ENCODE measurements around the gene AQP3.
A peak's percentile ranks its signal among the peaks of the same experiment; 100 is the strongest.

The AQP3 gene

DNA sequence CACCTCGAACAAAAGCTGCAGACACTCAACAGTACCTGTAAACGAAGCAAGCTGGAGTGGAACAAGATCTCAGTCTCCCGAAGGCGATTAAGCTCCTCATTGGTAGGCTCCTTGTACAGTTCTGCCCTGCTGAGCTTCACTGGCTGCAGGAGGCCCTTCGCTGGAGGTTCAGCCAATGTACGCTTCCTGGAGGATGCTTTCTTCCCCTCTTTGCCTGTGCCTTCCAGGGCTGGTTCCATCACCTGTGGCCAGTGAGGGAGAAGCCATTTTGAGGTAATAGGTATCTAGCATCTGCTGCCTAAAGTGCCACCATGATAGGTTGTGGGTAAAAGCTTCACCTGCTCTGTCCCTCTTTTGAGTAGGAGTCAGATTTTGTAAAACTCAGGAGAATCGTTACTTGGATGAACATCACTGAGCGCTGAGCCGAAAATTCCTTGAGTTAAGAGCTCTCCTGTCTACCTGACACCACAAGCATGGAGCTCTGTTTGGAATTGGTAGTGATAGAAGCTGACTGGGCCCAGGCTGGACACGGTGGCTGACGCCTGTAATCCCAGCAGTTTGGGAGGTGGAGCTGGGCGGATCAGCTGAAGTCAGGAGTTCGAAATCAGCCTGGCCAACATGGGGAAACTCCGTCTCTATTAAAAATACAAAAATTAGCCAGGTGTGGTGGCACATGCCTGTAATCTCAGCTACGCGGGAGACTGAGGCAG lies 24.9 kb upstream of the AQP3 start:
- Histone ChIP-seq H3K9me3 (ENCODE audit: severe bottlenecking) (no peaks in the 10 kb centered on the region), H3K4me3 (ENCODE audit: severe bottlenecking) (no peak overlapping the region), H3K4me1 (ENCODE audit: insufficient read depth, poor library complexity, severe bottlenecking) (peaks cover 9% of the 10 kb centered on the region), H3K27ac (ENCODE audit: poor library complexity, severe bottlenecking) (peak overlapping the region; percentile 48), H3K36me3 (ENCODE audit: low read depth) (peaks cover 52% of the 10 kb centered on the region), H3K27me3 (ENCODE audit: insufficient read depth, poor library complexity, severe bottlenecking) (no peaks in the 10 kb centered on the region)
- TF ChIP-seq, protein P1, sequence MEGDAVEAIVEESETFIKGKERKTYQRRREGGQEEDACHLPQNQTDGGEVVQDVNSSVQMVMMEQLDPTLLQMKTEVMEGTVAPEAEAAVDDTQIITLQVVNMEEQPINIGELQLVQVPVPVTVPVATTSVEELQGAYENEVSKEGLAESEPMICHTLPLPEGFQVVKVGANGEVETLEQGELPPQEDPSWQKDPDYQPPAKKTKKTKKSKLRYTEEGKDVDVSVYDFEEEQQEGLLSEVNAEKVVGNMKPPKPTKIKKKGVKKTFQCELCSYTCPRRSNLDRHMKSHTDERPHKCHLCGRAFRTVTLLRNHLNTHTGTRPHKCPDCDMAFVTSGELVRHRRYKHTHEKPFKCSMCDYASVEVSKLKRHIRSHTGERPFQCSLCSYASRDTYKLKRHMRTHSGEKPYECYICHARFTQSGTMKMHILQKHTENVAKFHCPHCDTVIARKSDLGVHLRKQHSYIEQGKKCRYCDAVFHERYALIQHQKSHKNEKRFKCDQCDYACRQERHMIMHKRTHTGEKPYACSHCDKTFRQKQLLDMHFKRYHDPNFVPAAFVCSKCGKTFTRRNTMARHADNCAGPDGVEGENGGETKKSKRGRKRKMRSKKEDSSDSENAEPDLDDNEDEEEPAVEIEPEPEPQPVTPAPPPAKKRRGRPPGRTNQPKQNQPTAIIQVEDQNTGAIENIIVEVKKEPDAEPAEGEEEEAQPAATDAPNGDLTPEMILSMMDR (IDR thresholded peaks at IDR 0.05; ENCODE audit: poor library complexity, severe bottlenecking): no peak
- ATAC-seq (ENCODE audit: low read depth) (no peak), DNase-seq (ENCODE audit: low spot score) (no peak)

DNA sequence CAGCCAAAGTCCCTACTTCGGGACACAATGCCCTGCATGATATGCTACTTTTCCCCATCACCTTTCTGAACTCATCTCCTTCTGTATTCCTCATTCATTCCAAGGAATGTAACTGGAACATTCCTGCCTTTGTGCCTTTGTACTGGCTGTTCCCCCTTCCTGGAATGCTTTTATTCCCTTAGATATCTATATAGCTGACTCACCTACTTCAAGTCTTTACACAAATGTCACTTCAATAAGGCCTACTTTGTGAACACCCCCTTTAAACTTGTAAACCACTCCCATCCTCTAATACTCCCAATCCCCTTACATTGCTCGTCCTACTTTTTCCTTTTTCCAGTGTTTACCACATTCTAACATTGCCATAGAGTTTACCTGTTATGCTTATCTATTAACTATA lies 24.0 kb upstream of the AQP3 start:
- H3K9me3 ChIP-seq (ENCODE audit: severe bottlenecking): no peaks in the 10 kb centered on the region
- ATAC-seq (ENCODE audit: low read depth) (no peak), DNase-seq (ENCODE audit: low spot score) (no peak)
- peaks cover 9% of the 10 kb centered on the region for H3K4me1 ChIP-seq (ENCODE audit: insufficient read depth, poor library complexity, severe bottlenecking)
- TF ChIP-seq, protein P1 (IDR thresholded peaks at IDR 0.05; ENCODE audit: poor library complexity, severe bottlenecking): no peak
- no peak overlapping the region for H3K4me3 ChIP-seq (ENCODE audit: severe bottlenecking)
- H3K27me3 ChIP-seq (ENCODE audit: insufficient read depth, poor library complexity, severe bottlenecking): no peaks in the 10 kb centered on the region
- H3K27ac ChIP-seq (ENCODE audit: poor library complexity, severe bottlenecking): peak overlapping the region; percentile 48
- peaks cover 62% of the 10 kb centered on the region for H3K36me3 ChIP-seq (ENCODE audit: low read depth)

DNA sequence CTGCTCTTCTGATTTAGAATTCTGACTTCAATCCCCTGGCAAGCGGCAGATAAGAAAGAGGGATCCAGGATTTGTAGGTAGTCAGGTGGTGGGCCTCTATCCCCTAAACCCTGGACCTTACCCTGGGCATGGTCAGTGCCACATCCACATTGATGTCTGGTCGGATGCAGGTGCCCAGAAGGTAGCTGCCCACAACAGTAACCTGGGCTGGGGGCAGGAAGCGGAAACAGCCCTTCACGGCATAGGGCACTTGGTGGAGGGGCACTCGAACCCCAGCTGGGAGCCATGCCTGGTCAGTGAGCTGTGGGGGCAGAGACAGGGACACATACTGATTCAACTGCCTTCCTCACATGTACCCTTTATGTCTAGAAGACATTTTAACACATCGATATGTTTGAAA lies 22.5 kb upstream of the AQP3 start:
- Histone ChIP-seq H3K27ac (ENCODE audit: poor library complexity, severe bottlenecking) (no peak overlapping the region), H3K36me3 (ENCODE audit: low read depth) (peaks cover 75% of the 10 kb centered on the region), H3K4me1 (ENCODE audit: insufficient read depth, poor library complexity, severe bottlenecking) (peaks cover 12% of the 10 kb centered on the region), H3K4me3 (ENCODE audit: severe bottlenecking) (no peak overlapping the region), H3K9me3 (ENCODE audit: severe bottlenecking) (no peaks in the 10 kb centered on the region), H3K27me3 (ENCODE audit: insufficient read depth, poor library complexity, severe bottlenecking) (no peaks in the 10 kb centered on the region)
- DNase-seq (ENCODE audit: low spot score) (no peak), ATAC-seq (ENCODE audit: low read depth) (no peak)
- TF ChIP-seq, protein P1 (IDR thresholded peaks at IDR 0.05; ENCODE audit: poor library complexity, severe bottlenecking): no peak

DNA sequence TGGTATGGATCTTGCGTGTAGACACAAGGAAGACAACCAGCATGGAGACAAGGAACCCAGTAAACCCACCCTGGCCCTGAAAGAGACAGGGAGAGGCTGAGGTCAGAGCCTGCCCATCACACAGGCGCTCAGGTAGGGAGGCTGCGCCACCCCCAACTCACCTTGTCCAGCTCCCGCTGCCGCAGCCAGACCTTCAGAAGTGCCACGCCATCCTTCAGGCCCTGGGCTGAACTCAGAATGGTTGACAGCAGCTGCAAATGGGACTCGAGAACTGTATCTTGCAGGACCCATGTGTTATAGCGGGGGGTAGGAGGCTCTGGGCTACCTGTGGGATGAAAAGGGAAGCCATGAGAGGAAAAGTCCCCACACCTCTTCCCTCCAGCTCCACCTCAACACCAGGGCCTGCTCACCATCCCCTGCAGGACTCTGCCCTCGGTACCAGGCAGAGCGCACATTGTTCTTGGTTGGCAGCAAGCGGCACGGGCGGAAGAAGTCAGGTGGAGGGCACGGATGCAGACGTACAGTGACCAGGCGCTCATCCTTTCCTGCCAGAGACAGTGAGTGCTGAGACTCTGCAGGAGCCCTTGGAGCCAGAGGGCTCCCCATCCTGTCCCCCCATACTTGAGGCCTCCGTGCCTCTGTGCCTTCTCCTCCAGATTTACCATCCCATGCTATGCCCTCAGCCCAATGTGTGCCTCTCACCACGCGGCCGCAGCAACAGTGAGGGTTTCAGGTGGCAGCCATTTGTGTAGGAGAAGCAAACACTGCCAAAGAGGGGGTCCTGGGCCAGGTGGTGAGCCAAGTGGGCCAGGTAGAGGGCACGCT lies 21.6 kb upstream of the AQP3 start:
- ATAC-seq (ENCODE audit: low read depth) (no peak), DNase-seq (ENCODE audit: low spot score) (no peak)
- TF ChIP-seq, protein P1 (IDR thresholded peaks at IDR 0.05; ENCODE audit: poor library complexity, severe bottlenecking): no peak
- no peak overlapping the region for H3K27ac ChIP-seq (ENCODE audit: poor library complexity, severe bottlenecking)
- no peaks in the 10 kb centered on the region for H3K9me3 ChIP-seq (ENCODE audit: severe bottlenecking)
- peaks cover 21% of the 10 kb centered on the region for H3K4me1 ChIP-seq (ENCODE audit: insufficient read depth, poor library complexity, severe bottlenecking)
- peaks cover 81% of the 10 kb centered on the region for H3K36me3 ChIP-seq (ENCODE audit: low read depth)
- no peak overlapping the region for H3K4me3 ChIP-seq (ENCODE audit: severe bottlenecking)
- no peaks in the 10 kb centered on the region for H3K27me3 ChIP-seq (ENCODE audit: insufficient read depth, poor library complexity, severe bottlenecking)
